Measurements from ENCODE around the gene TGIF1. TPM values are rescaled to one million over a fixed set of nuclear protein-coding genes. Genes with fewer than 3 reads are reported as not detected.

TGIF1 gene
- total and polyA plus RNA-seq, 2 experiments from 2014 or later, result 41.2 to 62.7 TPM

GRCh38 chr18:3447068-3447894 lies 2.7 kb upstream of the TGIF1 start:
- H3K9me3 ChIP-seq (ENCODE audit: low read depth), result no peaks in the 10 kb centered on the region
- peak overlapping the region; percentile 94 for H3K27ac ChIP-seq
- no peaks in the 10 kb centered on the region for H3K36me3 ChIP-seq
- DNase-seq (ENCODE audit: low read depth in 1 of 2, low spot score in 1 of 2), result peak in 1 of 2 donors; percentile 88
- peak overlapping the region; percentile 97 for H3K4me3 ChIP-seq
- peaks cover 14% of the 10 kb centered on the region for H3K4me1 ChIP-seq (ENCODE audit: low read depth)
- H3K27me3 ChIP-seq, result no peaks in the 10 kb centered on the region
- no peak for TF ChIP-seq CTCF (IDR thresholded peaks at IDR 0.05; ENCODE audit: low read depth, low read length)

GRCh38 chr18:3447895-3448837 lies 1.8 kb upstream of the TGIF1 start:
- DNase-seq (ENCODE audit: low read depth in 1 of 2, low spot score in 1 of 2), result peak; percentile 98 to 99
- Histone ChIP-seq H3K4me1 (ENCODE audit: low read depth) (peaks cover 14% of the 10 kb centered on the region), H3K36me3 (no peaks in the 10 kb centered on the region), H3K27ac (peak overlapping the region; percentile 94), H3K9me3 (ENCODE audit: low read depth) (no peaks in the 10 kb centered on the region), H3K4me3 (peak overlapping the region; percentile 97), H3K27me3 (no peaks in the 10 kb centered on the region)
- peak; percentile 10 for TF ChIP-seq CTCF (IDR thresholded peaks at IDR 0.05; ENCODE audit: low read depth, low read length)

- H3K27me3 ChIP-seq, result no peaks in the 10 kb centered on the region
- H3K27ac ChIP-seq, result peak overlapping the region; percentile 94
- peak overlapping the region; percentile 97 for H3K4me3 ChIP-seq
- TF ChIP-seq CTCF (IDR thresholded peaks at IDR 0.05; ENCODE audit: low read depth, low read length), result no peak
- H3K36me3 ChIP-seq, result no peaks in the 10 kb centered on the region
- DNase-seq (ENCODE audit: low read depth in 1 of 2, low spot score in 1 of 2), result peak; percentile 66 to 78
- peaks cover 14% of the 10 kb centered on the region for H3K4me1 ChIP-seq (ENCODE audit: low read depth)
- H3K9me3 ChIP-seq (ENCODE audit: low read depth), result no peaks in the 10 kb centered on the region
These were observed 997 bp upstream of the TGIF1 start for GRCh38 chr18:3448838-3449511.

GRCh38 chr18:3449512-3450011 lies 410 bp upstream of the TGIF1 start:
- Histone ChIP-seq H3K4me3 (peak overlapping the region; percentile 97), H3K36me3 (no peaks in the 10 kb centered on the region), H3K4me1 (ENCODE audit: low read depth) (peaks cover 14% of the 10 kb centered on the region), H3K9me3 (ENCODE audit: low read depth) (no peaks in the 10 kb centered on the region), H3K27ac (peak overlapping the region; percentile 94), H3K27me3 (no peaks in the 10 kb centered on the region)
- no peak for TF ChIP-seq CTCF (IDR thresholded peaks at IDR 0.05; ENCODE audit: low read depth, low read length)
- DNase-seq (ENCODE audit: low read depth in 1 of 2, low spot score in 1 of 2), result peak; percentile 83 to 92

- H3K4me3 ChIP-seq, result peak overlapping the region; percentile 97
- H3K36me3 ChIP-seq, result no peaks in the 10 kb centered on the region
- TF ChIP-seq CTCF (IDR thresholded peaks at IDR 0.05; ENCODE audit: low read depth, low read length), result no peak
- no peaks in the 10 kb centered on the region for H3K9me3 ChIP-seq (ENCODE audit: low read depth)
- DNase-seq (ENCODE audit: low read depth in 1 of 2, low spot score in 1 of 2), result no peak
- H3K27me3 ChIP-seq, result no peaks in the 10 kb centered on the region
- peak overlapping the region; percentile 94 for H3K27ac ChIP-seq
- peaks cover 25% of the 10 kb centered on the region for H3K4me1 ChIP-seq (ENCODE audit: low read depth)
These were observed 819 bp downstream of the TGIF1 start for GRCh38 chr18:3450799-3451182.

All from cardiac muscle cell (in vitro differentiated cells and primary cell).